ENCODE data around the gene LCE5A. TPM values are rescaled to one million over a fixed set of nuclear protein-coding genes. Genes with fewer than 3 reads are reported as not detected.
"Not testable (repeated sequence)": the region's sequence is repeated elsewhere in the genome, so short reads cannot be mapped to it uniquely, and the experiment has no call there.

LCE5A gene, protein sequence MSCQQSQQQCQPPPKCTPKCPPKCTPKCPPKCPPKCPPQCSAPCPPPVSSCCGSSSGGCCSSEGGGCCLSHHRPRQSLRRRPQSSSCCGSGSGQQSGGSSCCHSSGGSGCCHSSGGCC
- not detected for polyA plus RNA-seq (ENCODE audit: insufficient read length)

DNA sequence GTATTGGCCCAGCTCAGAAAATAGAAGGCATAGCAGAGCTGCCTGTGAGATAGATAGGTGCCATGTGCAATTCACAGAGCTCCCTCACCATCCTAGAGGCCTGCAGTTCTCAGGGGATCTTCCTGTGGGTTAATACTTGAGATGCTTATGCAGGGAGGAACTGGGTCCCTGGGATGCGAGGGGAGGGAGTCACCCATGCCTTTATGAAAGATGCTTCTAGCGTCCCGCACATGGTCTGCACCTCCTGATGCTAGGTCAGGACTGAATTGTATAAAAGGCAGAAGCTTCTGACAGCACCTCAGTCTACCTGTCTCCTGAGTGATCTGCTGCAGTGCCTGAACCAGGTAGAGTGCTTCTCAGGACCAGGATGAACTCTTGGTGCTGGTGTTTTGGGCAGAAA lies at the start of gene LCE5A:
TSS of gene LCE5A (plus strand) at position 301 of the 400 bp plus-strand sequence. CDS start 732 bp downstream, outside the sequence.
- DNase-seq (ENCODE audit: low read depth), result no peak

DNA sequence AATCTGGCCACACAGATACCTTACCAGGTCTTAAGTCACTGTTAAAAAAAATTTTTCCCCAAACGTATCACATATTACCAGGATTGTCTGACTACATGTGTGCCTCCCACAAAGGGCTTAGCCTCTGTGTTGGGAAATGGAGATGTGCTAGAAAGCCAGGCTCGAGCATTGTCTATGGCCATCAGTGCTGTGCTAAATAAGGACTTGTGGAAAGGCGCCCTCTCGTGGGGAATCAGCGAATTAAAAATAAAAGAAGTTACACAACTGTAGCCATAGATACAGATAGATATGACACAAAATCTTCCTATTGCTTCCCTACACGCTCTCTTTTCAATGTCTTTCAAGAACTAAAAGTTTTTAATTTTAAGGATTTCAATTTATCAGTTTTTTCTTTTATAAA lies 49.1 kb upstream of the LCE5A start:
- DNase-seq (ENCODE audit: low read depth), result no peak

GRCh38 chr1:152462636-152463035 lies 48.0 kb upstream of the LCE5A start:
- no peak for DNase-seq (ENCODE audit: low read depth)

DNA sequence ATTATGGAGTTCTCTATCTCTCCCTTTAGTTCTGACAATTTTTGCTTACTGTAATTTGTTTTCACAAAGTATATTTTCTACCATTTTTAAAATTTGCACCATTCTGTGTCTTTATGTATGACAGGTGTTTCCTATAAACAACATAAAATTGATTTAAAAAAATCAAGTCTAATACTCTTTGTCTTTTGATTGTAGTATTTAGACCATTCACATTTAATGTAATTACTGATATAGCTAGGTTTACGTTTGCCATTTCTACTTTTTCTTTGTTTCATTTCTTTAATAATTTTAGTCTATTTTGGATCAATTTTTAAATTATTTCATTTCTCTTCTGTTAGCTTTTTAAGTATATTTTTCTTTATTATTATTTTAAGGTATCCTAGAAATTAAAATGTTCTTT lies 44.4 kb upstream of the LCE5A start:
- no peak for DNase-seq (ENCODE audit: low read depth)

DNA sequence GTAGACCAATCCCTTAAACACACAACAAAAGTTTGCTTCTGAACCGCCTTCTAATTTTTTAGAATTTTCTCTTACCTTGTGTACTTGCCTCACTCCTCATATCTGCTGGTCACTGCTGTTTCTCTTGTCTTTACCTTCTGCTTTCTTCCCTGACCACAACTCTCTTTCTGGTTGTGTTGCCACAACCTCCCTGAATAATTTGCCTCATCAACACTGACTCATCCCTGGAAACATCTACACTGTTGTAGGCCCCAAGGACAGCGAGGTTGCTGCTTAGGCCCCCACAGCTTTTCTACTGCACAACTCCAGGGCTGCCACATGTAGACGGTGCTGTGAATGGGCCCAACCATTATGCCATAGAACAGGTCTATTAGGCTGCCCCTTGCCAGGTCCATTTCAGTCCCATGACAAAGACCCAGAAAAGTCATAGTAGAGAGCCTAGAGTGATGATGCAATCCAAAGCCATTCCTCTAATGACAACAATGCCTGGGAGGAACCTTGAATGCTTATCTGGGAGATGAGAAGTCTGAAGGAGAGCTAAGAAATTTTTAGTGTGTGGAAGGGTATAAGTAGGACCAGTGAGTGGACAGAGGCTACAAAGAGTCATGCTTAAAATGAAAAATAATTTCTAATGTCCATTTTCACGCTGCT lies 36.6 kb upstream of the LCE5A start:
- no peak for DNase-seq (ENCODE audit: low read depth)

DNA sequence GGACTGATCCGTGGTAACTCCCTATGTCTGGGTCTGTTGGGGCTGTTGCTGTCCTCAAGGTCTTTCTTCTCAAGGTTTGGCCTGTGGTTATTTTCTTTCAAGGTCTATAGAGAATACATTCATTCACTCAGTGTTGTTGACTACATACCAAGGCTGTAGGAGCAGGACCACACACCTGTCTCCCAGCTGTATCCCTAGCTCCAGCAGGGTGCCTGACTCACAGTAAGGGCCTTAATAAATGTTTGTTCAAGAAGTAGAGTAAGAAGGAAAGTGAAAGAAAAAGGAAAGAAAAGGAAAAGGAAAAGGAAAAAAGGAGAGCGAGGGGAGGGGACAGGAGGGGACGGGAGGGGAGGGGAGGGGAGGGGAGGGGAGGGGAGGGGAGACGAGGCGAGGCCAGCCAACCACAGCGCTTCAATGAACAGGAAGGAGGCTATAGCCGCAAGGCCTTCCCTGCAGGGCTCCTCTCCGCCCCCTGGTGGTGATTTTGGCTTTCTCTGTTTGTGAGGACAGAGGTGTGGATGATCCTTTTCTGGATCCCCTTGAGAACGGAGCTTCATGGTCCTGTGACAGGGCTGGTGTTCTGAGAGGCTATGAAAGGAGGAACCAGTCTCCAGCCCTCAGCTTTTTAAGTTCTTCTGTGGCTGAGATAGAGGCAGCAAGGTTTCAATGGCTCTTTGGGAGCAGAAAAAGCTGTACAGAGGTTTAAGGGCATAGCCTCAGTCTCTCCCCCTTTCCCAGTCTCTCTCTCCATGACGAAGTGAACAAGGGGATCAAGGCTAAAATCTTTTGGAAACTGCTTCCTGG lies 30.6 kb upstream of the LCE5A start:
- DNase-seq (ENCODE audit: low read depth), result no peak

DNA sequence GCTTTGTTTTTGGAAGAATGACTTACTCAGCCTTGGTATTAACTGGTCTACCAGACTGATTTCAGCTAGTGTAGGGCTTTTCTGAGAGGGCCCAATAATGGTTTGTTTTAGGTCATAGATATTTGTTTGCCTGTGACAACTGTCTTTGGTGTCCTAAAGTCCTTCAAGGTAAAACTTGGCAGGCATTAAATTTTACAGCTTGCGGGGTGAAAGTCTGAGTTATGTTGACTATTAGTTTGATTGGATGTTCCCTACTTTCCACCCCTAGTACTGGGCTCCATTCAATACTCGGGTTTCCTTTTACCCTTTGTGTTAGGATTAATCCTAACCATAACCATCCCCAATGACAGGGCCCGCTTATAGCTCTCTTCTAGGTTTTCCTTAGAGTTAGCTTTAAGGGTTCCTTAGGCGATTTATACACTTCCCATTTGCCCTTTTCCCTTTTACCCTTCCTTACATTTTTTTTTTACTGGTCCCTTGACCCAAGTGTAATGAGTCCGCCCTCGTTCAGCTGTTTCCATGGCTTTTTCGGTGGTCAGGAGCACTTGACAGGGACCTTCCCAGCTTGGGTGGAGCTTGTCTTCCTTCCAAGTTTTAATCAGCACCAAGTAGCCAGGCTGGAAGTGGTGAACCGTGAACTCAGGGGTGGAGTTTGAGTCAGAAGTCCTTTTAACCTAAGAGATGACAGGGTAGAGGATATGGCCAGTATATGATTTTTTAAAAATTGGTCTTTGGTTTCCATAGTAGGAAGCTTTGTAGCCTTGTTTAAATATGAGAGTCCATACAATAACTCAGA lies 28.5 kb upstream of the LCE5A start:
- DNase-seq (ENCODE audit: low read depth), result no peak

DNA sequence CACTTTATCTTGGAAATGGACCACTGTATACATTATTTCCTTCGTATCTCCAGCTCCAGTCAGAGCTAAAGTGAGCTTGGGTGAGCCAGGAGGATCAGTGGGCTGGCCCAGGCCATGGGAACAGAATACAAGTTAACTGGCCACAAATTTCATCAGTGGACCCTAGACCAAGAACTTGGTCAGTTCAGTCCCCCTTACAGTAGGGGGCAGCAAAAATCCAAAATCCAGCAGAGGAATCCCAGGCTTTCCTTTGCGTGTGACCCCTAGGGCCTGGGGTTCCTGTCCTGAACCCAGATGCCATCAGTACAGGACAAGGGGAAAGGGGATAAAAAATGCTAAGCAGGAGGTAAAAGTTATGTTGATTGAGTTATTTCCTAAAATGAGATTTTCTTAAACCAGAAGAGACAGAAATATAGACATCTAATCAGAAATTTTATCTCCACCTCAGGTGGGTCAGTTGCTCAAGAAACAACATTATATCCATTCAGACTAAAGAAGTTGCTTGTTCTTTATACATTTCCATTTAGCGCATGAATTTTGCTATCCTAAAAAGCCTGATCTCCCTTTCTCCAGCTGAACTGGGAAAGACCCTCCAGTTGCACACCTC lies 24.1 kb upstream of the LCE5A start:
- DNase-seq (ENCODE audit: low read depth), result no peak

- DNase-seq (ENCODE audit: low read depth), result no peak
Measured at GRCh38 chr1:152487871-152488270, 22.7 kb upstream of the LCE5A start.

DNA sequence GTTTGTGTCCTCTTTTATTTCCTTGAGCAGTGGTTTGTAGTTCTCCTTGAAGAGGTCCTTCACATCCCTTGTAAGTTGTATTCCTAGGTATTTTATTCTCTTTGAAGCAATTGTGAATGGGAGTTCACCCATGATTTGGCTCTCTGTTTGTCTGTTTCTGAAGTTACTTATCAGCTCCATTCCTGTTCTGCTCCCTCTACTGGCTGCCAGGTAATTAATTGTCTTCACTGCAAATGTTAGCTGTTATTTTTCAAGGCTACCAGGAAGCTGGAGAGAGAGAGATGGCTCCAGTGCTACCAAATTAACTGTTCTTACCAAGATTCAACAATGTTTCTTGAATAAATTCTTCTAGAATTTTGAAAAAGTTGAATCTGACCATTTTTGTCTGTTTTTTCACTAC lies 19.1 kb upstream of the LCE5A start:
- DNase-seq (ENCODE audit: low read depth), result not testable (repeated sequence)

DNA sequence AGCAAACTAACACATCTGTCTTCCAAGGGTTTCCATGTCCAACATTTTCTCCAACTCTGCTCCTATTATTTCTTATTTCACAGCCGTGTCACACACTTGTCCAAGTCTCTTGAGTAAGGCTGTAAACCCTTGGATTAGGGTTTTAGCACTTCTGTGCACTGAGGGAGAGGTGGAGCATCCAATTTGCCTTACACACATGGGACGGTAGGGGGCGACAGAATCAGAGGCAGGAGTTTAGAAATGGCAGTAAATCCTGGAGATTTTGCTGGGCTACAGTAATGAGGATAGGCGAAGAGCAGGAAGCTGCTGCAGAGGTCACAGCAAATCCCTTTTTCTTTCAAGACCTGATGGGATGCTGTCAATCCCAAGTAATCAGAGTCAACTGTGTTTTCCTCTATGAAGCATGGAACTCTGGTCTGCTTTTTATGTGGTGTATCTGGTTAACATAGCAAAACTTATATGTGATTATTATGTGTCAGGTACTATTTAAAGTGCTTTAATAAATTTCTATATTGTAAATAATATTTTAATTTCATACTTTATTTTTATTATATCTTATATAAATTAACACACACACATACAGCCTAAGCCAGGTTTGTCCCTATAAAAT lies 15.4 kb upstream of the LCE5A start:
- DNase-seq (ENCODE audit: low read depth), result no peak

DNA sequence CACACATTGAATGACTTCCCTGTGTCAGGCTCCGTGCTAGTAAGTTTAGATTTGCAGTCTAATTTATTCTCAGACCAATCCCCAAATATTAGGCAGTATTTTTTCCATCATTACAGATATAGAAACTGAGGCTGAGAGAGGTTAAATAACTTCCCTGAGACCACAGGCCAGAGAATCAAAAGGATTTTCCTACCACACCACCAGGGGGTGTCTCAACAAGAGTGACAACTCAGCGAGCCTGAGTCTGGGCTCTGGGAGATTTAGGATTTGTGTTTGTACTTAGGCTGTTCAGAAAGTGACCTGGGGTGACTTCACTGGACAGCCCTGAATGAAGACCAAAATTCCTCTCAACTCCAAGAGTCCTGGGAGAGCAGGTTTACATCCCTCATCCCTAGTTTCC lies 13.3 kb upstream of the LCE5A start:
- no peak for DNase-seq (ENCODE audit: low read depth)

DNA sequence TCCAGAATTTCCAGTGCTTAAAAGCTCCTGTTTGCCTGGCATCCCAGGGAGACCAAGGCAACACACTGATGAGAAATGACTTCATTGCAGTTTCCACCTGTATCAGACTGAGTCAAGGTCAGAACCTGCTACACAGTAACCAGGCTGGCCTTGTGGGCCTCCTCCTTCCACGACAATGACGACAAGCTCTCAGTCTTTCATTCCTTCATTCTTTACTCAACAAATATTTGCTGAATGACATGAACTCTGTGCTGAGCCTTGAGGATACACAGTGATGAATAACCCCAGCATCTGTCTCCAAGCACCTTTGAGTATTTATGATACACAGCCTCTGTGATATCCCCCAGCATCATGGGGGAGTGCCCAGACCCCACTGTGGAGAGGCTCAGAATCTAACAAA lies 8.9 kb upstream of the LCE5A start:
- no peak for DNase-seq (ENCODE audit: low read depth)

DNA sequence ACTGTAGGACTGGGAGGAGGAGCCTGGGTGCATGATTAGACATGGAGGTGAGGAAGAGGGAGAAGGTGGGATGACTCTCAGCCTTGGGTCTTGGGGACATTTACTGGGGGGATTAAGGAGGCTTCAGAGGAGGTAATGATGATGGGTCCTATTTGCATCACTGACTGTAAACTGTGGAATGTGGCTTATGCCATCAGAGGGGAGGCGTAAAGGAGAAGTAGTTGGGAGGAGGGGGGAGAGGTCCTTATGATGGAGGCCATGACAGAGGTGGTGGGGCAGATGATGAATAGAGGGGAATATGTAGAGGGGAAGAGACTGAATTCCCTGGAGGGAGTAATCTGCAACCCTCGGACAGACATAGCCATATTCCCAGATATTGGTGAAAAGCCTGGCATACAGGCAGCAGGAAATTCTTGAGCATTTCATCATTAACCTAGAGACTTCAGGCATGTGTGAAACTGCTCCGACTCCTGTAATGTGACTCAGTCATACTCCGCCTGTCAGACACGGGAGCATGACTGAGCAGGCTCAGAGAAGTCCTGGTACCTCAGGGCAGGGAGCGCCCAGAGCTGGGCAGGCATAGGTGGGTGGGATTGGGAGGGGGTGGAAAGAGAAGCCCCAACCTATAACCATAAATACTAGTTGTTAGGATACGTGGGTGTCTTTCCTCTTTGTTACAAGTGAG lies 8.0 kb upstream of the LCE5A start:
- no peak for DNase-seq (ENCODE audit: low read depth)

- DNase-seq (ENCODE audit: low read depth), result no peak
Measured at GRCh38 chr1:152505083-152505482, 5.5 kb upstream of the LCE5A start.

- no peak for DNase-seq (ENCODE audit: low read depth)
Measured at GRCh38 chr1:152506899-152507498, 3.6 kb upstream of the LCE5A start.

- no peak for DNase-seq (ENCODE audit: low read depth)
Measured at GRCh38 chr1:152511596-152511995, 993 bp downstream of the LCE5A start.

GRCh38 chr1:152513081-152513480 lies 2.5 kb downstream of the LCE5A start:
- no peak for DNase-seq (ENCODE audit: low read depth)

GRCh38 chr1:152514715-152515433 lies 4.3 kb downstream of the LCE5A start:
- no peak for DNase-seq (ENCODE audit: low read depth)

- DNase-seq (ENCODE audit: low read depth), result no peak
Measured at GRCh38 chr1:152515434-152515783, 4.8 kb downstream of the LCE5A start.
